ENCODE results near the gene TENT5A. TPM values are rescaled to one million over a fixed set of nuclear protein-coding genes. Genes with fewer than 3 reads are reported as not detected.

TENT5A gene
- total RNA-seq, 4 donors from 2014 or later, result 7.9 to 74.9 (median 23.3) TPM

GRCh38 chr6:81751388-81752083 lies 945 bp downstream of the TENT5A start:
- H3K36me3 ChIP-seq, result no peaks in the 10 kb centered on the region
- H3K27me3 ChIP-seq, result no peaks in the 10 kb centered on the region
- intact Hi-C loops (cut with DNase I; ENCODE audit: low total_unique reads), result no loop called here
- TF ChIP-seq, protein P1, sequence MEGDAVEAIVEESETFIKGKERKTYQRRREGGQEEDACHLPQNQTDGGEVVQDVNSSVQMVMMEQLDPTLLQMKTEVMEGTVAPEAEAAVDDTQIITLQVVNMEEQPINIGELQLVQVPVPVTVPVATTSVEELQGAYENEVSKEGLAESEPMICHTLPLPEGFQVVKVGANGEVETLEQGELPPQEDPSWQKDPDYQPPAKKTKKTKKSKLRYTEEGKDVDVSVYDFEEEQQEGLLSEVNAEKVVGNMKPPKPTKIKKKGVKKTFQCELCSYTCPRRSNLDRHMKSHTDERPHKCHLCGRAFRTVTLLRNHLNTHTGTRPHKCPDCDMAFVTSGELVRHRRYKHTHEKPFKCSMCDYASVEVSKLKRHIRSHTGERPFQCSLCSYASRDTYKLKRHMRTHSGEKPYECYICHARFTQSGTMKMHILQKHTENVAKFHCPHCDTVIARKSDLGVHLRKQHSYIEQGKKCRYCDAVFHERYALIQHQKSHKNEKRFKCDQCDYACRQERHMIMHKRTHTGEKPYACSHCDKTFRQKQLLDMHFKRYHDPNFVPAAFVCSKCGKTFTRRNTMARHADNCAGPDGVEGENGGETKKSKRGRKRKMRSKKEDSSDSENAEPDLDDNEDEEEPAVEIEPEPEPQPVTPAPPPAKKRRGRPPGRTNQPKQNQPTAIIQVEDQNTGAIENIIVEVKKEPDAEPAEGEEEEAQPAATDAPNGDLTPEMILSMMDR (IDR thresholded peaks at IDR 0.05), result no peak
- TF ChIP-seq POLR2A (IDR thresholded peaks at IDR 0.05), result no peak
- H3K27ac ChIP-seq, result peak overlapping the region; percentile 96 to 98
- peaks cover 0 to 4% of the 10 kb centered on the region in 2 donors for H3K4me1 ChIP-seq
- peak; percentile 48 to 58 for DNase-seq
- H3K4me3 ChIP-seq, result peak overlapping the region; percentile 85 to 90
- H3K9me3 ChIP-seq, result no peaks in the 10 kb centered on the region

GRCh38 chr6:81750681-81751387 lies 1.6 kb downstream of the TENT5A start:
- Histone ChIP-seq H3K36me3 (no peaks in the 10 kb centered on the region), H3K27me3 (no peaks in the 10 kb centered on the region), H3K9me3 (no peaks in the 10 kb centered on the region), H3K4me1 (peaks cover 0 to 4% of the 10 kb centered on the region in 2 donors), H3K27ac (peak overlapping the region; percentile 96 to 98), H3K4me3 (peak overlapping the region; percentile 85 to 90)
- TF ChIP-seq POLR2A (IDR thresholded peaks at IDR 0.05), result no peak
- TF ChIP-seq, protein P1 (IDR thresholded peaks at IDR 0.05), result no peak
- intact Hi-C loops (cut with DNase I; ENCODE audit: low total_unique reads), result no loop called here
- no peak for DNase-seq

DNA sequence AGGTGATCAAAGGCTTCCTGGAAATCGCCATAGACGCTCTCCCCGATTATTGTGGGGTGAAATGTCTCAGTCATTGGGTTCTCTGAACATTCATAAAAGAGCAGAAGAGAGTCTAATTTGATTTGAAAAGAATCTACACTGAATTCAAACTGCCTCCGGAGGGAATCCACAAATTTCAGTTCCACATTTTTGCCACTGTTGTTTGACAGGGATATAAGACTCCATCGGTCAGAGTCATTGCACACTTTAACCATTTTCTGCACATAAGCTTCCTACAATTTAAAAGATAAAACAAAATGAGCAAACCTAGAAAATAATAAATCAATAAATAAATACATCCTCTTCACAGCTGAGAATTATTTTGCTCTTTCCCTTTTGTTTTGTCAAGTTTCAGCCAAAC lies 2.3 kb downstream of the TENT5A start:
- peak overlapping the region; percentile 96 to 98 for H3K27ac ChIP-seq
- no peak for TF ChIP-seq POLR2A (IDR thresholded peaks at IDR 0.05)
- TF ChIP-seq, protein P1 (IDR thresholded peaks at IDR 0.05), result no peak

GRCh38 chr6:81749707-81750106 lies 2.8 kb downstream of the TENT5A start:
- H3K4me1 ChIP-seq, result peaks cover 0 to 4% of the 10 kb centered on the region in 2 donors
- no peaks in the 10 kb centered on the region for H3K36me3 ChIP-seq
- intact Hi-C loops (cut with DNase I; ENCODE audit: low total_unique reads), result no loop called here
- no peak for TF ChIP-seq POLR2A (IDR thresholded peaks at IDR 0.05)
- TF ChIP-seq, protein P1 (IDR thresholded peaks at IDR 0.05), result no peak
- H3K27ac ChIP-seq, result peak overlapping the region; percentile 96 to 98
- no peaks in the 10 kb centered on the region for H3K27me3 ChIP-seq
- peak overlapping the region; percentile 85 to 90 for H3K4me3 ChIP-seq
- no peak for DNase-seq
- no peaks in the 10 kb centered on the region for H3K9me3 ChIP-seq

More for the DNA sequence above, 2.3 kb downstream of the TENT5A start:
- Histone ChIP-seq H3K27me3 (no peaks in the 10 kb centered on the region), H3K36me3 (no peaks in the 10 kb centered on the region), H3K4me3 (peak overlapping the region; percentile 85 to 90), H3K9me3 (no peaks in the 10 kb centered on the region), H3K4me1 (peaks cover 0 to 4% of the 10 kb centered on the region in 2 donors)
- no peak for DNase-seq
- intact Hi-C loops (cut with DNase I; ENCODE audit: low total_unique reads), result no loop called here

DNA sequence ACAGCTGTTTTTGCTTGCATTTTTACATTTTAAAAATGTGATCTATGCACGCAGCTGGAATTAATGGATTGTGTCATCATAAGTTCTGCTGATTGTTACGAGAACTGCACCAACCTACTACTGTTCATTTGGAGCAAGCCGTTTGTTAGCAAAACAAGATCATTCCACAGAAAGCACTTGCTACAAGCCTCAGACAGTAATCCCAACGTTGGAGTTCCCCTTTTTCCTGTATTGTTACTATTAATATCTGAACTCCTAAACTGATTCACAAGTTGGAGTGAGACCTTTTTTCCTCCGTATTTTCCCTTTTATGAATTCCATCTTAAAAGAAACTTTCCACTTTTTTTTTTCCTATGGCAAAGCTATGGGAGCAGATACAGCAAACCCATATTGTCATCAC lies 3.5 kb downstream of the TENT5A start:
- H3K4me3 ChIP-seq, result peak overlapping the region; percentile 85 to 90
- TF ChIP-seq, protein P1 (IDR thresholded peaks at IDR 0.05), result no peak
- peaks cover 0 to 4% of the 10 kb centered on the region in 2 donors for H3K4me1 ChIP-seq
- H3K36me3 ChIP-seq, result no peaks in the 10 kb centered on the region
- H3K27me3 ChIP-seq, result no peaks in the 10 kb centered on the region
- intact Hi-C loops (cut with DNase I; ENCODE audit: low total_unique reads), result no loop called here
- peak overlapping the region; percentile 12 to 96 for H3K27ac ChIP-seq
- no peaks in the 10 kb centered on the region for H3K9me3 ChIP-seq
- DNase-seq, result no peak

Data from uterus (tissue), 4 donors.